DND-41 (cell line): Measurements from ENCODE around the gene TAOK3.

Experiments used
- EZH2 ChIP-seq: IDR thresholded peaks from 3 replicates; pipeline ENCODE4 v1.6.1; 2012; ENCODE audit warnings: borderline replicate concordance, low read depth, mild to moderate bottlenecking, moderate library complexity, low read length, inconsistent platforms; ENCODE audit not compliant: severe bottlenecking
- TF ChIP-seq, protein P1 (sequence below): IDR thresholded peaks from 2 replicates; pipeline ENCODE4 v1.5.1; 2012; ENCODE audit warnings: borderline replicate concordance, low read length, moderate library complexity, mild to moderate bottlenecking; ENCODE audit not compliant: poor library complexity, severe bottlenecking; ENCODE audit errors: extremely low read depth

DNA sequence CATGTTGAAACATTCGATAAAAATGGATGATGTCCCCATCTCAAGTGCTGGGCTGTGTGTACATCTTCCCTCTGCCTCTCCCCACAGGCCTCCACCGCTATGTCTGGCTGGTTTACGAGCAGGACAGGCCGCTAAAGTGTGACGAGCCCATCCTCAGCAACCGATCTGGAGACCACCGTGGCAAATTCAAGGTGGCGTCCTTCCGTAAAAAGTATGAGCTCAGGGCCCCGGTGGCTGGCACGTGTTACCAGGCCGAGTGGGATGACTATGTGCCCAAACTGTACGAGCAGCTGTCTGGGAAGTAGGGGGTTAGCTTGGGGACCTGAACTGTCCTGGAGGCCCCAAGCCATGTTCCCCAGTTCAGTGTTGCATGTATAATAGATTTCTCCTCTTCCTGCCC is 228.2 kb downstream of the TAOK3 start:
- TF ChIP-seq, protein P1, sequence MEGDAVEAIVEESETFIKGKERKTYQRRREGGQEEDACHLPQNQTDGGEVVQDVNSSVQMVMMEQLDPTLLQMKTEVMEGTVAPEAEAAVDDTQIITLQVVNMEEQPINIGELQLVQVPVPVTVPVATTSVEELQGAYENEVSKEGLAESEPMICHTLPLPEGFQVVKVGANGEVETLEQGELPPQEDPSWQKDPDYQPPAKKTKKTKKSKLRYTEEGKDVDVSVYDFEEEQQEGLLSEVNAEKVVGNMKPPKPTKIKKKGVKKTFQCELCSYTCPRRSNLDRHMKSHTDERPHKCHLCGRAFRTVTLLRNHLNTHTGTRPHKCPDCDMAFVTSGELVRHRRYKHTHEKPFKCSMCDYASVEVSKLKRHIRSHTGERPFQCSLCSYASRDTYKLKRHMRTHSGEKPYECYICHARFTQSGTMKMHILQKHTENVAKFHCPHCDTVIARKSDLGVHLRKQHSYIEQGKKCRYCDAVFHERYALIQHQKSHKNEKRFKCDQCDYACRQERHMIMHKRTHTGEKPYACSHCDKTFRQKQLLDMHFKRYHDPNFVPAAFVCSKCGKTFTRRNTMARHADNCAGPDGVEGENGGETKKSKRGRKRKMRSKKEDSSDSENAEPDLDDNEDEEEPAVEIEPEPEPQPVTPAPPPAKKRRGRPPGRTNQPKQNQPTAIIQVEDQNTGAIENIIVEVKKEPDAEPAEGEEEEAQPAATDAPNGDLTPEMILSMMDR = no peak
- TF ChIP-seq EZH2 = no peak
